ENCODE data around the gene RIMBP2. TPM values are rescaled to one million over a fixed set of nuclear protein-coding genes. Genes with fewer than 3 reads are reported as not detected.

The RIMBP2 gene
- total RNA-seq, 5 donors from 2014 or later (not counting 1 experiment from before 2014, with no cell fraction given) = 0.10 to 0.38 TPM; not detected in 3

- peaks cover 6 to 12% (median 6%) of the 10 kb centered on the region in 3 donors for H3K9me3 Mint-ChIP-seq
- no peaks in the 10 kb centered on the region for H3K36me3 Mint-ChIP-seq
- H3K27ac Mint-ChIP-seq = no peak overlapping the region
- H3K4me1 ChIP-seq (ENCODE audit: control insufficient read depth in 1 of 2, extremely low read depth in 1 of 2, insufficient read depth in 2 of 2, low read length in 2 of 2) = no peaks in the 10 kb centered on the region
- CTCF ChIA-PET = no interaction called here
- POLR2A ChIA-PET = no interaction called here
- H3K4me3 ChIP-seq (ENCODE audit: control insufficient read depth in 1 of 2, extremely low read depth in 1 of 2, low read length in 1 of 2) = no peak overlapping the region
- H3K4me1 Mint-ChIP-seq = no peaks in the 10 kb centered on the region
- H3K27me3 ChIP-seq (replicated peaks in 1 of 2; ENCODE audit: control insufficient read depth in 2 of 2, extremely low read depth in 1 of 2, insufficient read depth in 2 of 2, low read length in 1 of 2) = peaks cover 0 to 11% of the 10 kb centered on the region in 2 experiments
- H3K36me3 ChIP-seq (ENCODE audit: control insufficient read depth in 2 of 2, extremely low read depth in 1 of 2, insufficient read depth in 1 of 2, low read length in 1 of 2) = no peaks in the 10 kb centered on the region
- 88% methylated on average over 2 of the region's 7 CpGs for WGBS (ENCODE audit: insufficient coverage)
- no peaks in the 10 kb centered on the region for H3K9me3 ChIP-seq
- peaks cover 5 to 8% of the 10 kb centered on the region in 2 donors for H3K27me3 Mint-ChIP-seq
- H3K27ac ChIP-seq (ENCODE audit: low read length) = no peak overlapping the region
- DNase-seq (no peak), ATAC-seq (replicated peaks in 1 of 4) (no peak)
- H3K4me3 Mint-ChIP-seq = no peak overlapping the region
Measured at GRCh38 chr12:130559806-130560205, 156.3 kb downstream of the RIMBP2 start.

GRCh38 chr12:130557886-130558765 lies 158.0 kb downstream of the RIMBP2 start:
- no peaks in the 10 kb centered on the region for H3K4me1 Mint-ChIP-seq
- H3K4me3 ChIP-seq (ENCODE audit: control insufficient read depth in 1 of 2, extremely low read depth in 1 of 2, low read length in 1 of 2) = no peak overlapping the region
- H3K36me3 Mint-ChIP-seq = no peaks in the 10 kb centered on the region
- H3K27ac Mint-ChIP-seq = no peak overlapping the region
- ATAC-seq (replicated peaks in 1 of 4) (no peak), DNase-seq (no peak)
- H3K36me3 ChIP-seq (ENCODE audit: control insufficient read depth in 2 of 2, extremely low read depth in 1 of 2, insufficient read depth in 1 of 2, low read length in 1 of 2) = no peaks in the 10 kb centered on the region
- H3K4me1 ChIP-seq (ENCODE audit: control insufficient read depth in 1 of 2, extremely low read depth in 1 of 2, insufficient read depth in 2 of 2, low read length in 2 of 2) = no peaks in the 10 kb centered on the region
- H3K9me3 ChIP-seq = no peaks in the 10 kb centered on the region
- CTCF ChIA-PET = no interaction called here
- peaks cover 0 to 7% (median 2%) of the 10 kb centered on the region in 3 donors for H3K9me3 Mint-ChIP-seq
- no peak overlapping the region for H3K27ac ChIP-seq (ENCODE audit: low read length)
- H3K4me3 Mint-ChIP-seq = no peak overlapping the region
- POLR2A ChIA-PET = no interaction called here
- WGBS (ENCODE audit: insufficient coverage) = 66% methylated on average over 11 of the region's 16 CpGs
- peaks cover 0 to 15% of the 10 kb centered on the region in 2 experiments for H3K27me3 ChIP-seq (replicated peaks in 1 of 2; ENCODE audit: control insufficient read depth in 2 of 2, extremely low read depth in 1 of 2, insufficient read depth in 2 of 2, low read length in 1 of 2)
- H3K27me3 Mint-ChIP-seq = peaks cover 3 to 8% of the 10 kb centered on the region in 2 donors

GRCh38 chr12:130557201-130557600 lies 158.9 kb downstream of the RIMBP2 start:
- ATAC-seq (replicated peaks in 1 of 4) = no peak
- Mint-ChIP-seq H3K4me3 (no peak overlapping the region), H3K27ac (no peak overlapping the region), H3K9me3 (peaks cover 2 to 7% (median 3%) of the 10 kb centered on the region in 3 donors), H3K27me3 (peaks cover 3 to 8% of the 10 kb centered on the region in 2 donors), H3K4me1 (no peaks in the 10 kb centered on the region), H3K36me3 (no peaks in the 10 kb centered on the region)
- Histone ChIP-seq H3K4me3 (ENCODE audit: control insufficient read depth in 1 of 2, extremely low read depth in 1 of 2, low read length in 1 of 2) (no peak overlapping the region), H3K9me3 (no peaks in the 10 kb centered on the region), H3K27ac (ENCODE audit: low read length) (no peak overlapping the region), H3K36me3 (ENCODE audit: control insufficient read depth in 2 of 2, extremely low read depth in 1 of 2, insufficient read depth in 1 of 2, low read length in 1 of 2) (no peaks in the 10 kb centered on the region), H3K27me3 (replicated peaks in 1 of 2; ENCODE audit: control insufficient read depth in 2 of 2, extremely low read depth in 1 of 2, insufficient read depth in 2 of 2, low read length in 1 of 2) (peaks cover 0 to 15% of the 10 kb centered on the region in 2 experiments), H3K4me1 (ENCODE audit: control insufficient read depth in 1 of 2, extremely low read depth in 1 of 2, insufficient read depth in 2 of 2, low read length in 2 of 2) (no peaks in the 10 kb centered on the region)
- CTCF ChIA-PET = no interaction called here
- WGBS (ENCODE audit: insufficient coverage) = 64% methylated on average over 8 of the region's 9 CpGs
- POLR2A ChIA-PET = no interaction called here
- DNase-seq = no peak

- POLR2A ChIA-PET = no interaction called here
- H3K9me3 ChIP-seq = no peaks in the 10 kb centered on the region
- peaks cover 0 to 15% of the 10 kb centered on the region in 2 experiments for H3K27me3 ChIP-seq (replicated peaks in 1 of 2; ENCODE audit: control insufficient read depth in 2 of 2, extremely low read depth in 1 of 2, insufficient read depth in 2 of 2, low read length in 1 of 2)
- no peak overlapping the region for H3K4me3 Mint-ChIP-seq
- H3K9me3 Mint-ChIP-seq = peaks cover 2 to 8% (median 7%) of the 10 kb centered on the region in 3 donors
- H3K4me1 ChIP-seq (ENCODE audit: control insufficient read depth in 1 of 2, extremely low read depth in 1 of 2, insufficient read depth in 2 of 2, low read length in 2 of 2) = no peaks in the 10 kb centered on the region
- no peaks in the 10 kb centered on the region for H3K36me3 Mint-ChIP-seq
- H3K27me3 Mint-ChIP-seq = peaks cover 3 to 8% of the 10 kb centered on the region in 2 donors
- H3K4me1 Mint-ChIP-seq = no peaks in the 10 kb centered on the region
- WGBS (ENCODE audit: insufficient coverage) = 84% methylated on average over 5 of the region's 8 CpGs
- CTCF ChIA-PET = no interaction called here
- no peak overlapping the region for H3K27ac ChIP-seq (ENCODE audit: low read length)
- ATAC-seq (replicated peaks in 1 of 4) (no peak), DNase-seq (no peak)
- H3K36me3 ChIP-seq (ENCODE audit: control insufficient read depth in 2 of 2, extremely low read depth in 1 of 2, insufficient read depth in 1 of 2, low read length in 1 of 2) = no peaks in the 10 kb centered on the region
- no peak overlapping the region for H3K4me3 ChIP-seq (ENCODE audit: control insufficient read depth in 1 of 2, extremely low read depth in 1 of 2, low read length in 1 of 2)
- H3K27ac Mint-ChIP-seq = no peak overlapping the region
Measured at GRCh38 chr12:130556486-130557055, 159.5 kb downstream of the RIMBP2 start.

GRCh38 chr12:130555628-130556485 lies 160.2 kb downstream of the RIMBP2 start:
- no peak for ATAC-seq (replicated peaks in 1 of 4)
- ChIA-PET CTCF (no interaction called here), POLR2A (no interaction called here)
- Histone ChIP-seq H3K27me3 (replicated peaks in 1 of 2; ENCODE audit: control insufficient read depth in 2 of 2, extremely low read depth in 1 of 2, insufficient read depth in 2 of 2, low read length in 1 of 2) (peaks cover 0 to 15% of the 10 kb centered on the region in 2 experiments), H3K36me3 (ENCODE audit: control insufficient read depth in 2 of 2, extremely low read depth in 1 of 2, insufficient read depth in 1 of 2, low read length in 1 of 2) (no peaks in the 10 kb centered on the region), H3K9me3 (no peaks in the 10 kb centered on the region), H3K4me3 (ENCODE audit: control insufficient read depth in 1 of 2, extremely low read depth in 1 of 2, low read length in 1 of 2) (no peak overlapping the region), H3K4me1 (ENCODE audit: control insufficient read depth in 1 of 2, extremely low read depth in 1 of 2, insufficient read depth in 2 of 2, low read length in 2 of 2) (no peaks in the 10 kb centered on the region), H3K27ac (ENCODE audit: low read length) (no peak overlapping the region)
- 62% methylated on average over 17 of the region's 20 CpGs for WGBS (ENCODE audit: insufficient coverage)
- Mint-ChIP-seq H3K4me1 (no peaks in the 10 kb centered on the region), H3K36me3 (no peaks in the 10 kb centered on the region), H3K27ac (no peak overlapping the region), H3K27me3 (peaks cover 3 to 6% of the 10 kb centered on the region in 2 donors), H3K4me3 (no peak overlapping the region), H3K9me3 (peaks cover 3 to 10% (median 7%) of the 10 kb centered on the region in 3 donors)
- DNase-seq = no peak

- H3K4me1 ChIP-seq (ENCODE audit: control insufficient read depth in 1 of 2, extremely low read depth in 1 of 2, insufficient read depth in 2 of 2, low read length in 2 of 2) = no peaks in the 10 kb centered on the region
- WGBS (ENCODE audit: insufficient coverage) = 92% methylated on average over 2 of the region's 5 CpGs
- Mint-ChIP-seq H3K4me1 (no peaks in the 10 kb centered on the region), H3K4me3 (no peak overlapping the region), H3K36me3 (no peaks in the 10 kb centered on the region), H3K27ac (no peak overlapping the region), H3K9me3 (peaks cover 4 to 14% (median 6%) of the 10 kb centered on the region in 3 donors), H3K27me3 (peaks cover 0 to 3% of the 10 kb centered on the region in 2 donors)
- ChIA-PET CTCF (no interaction called here), POLR2A (no interaction called here)
- H3K27me3 ChIP-seq (replicated peaks in 1 of 2; ENCODE audit: control insufficient read depth in 2 of 2, extremely low read depth in 1 of 2, insufficient read depth in 2 of 2, low read length in 1 of 2) = peaks cover 0 to 15% of the 10 kb centered on the region in 2 experiments
- H3K4me3 ChIP-seq (ENCODE audit: control insufficient read depth in 1 of 2, extremely low read depth in 1 of 2, low read length in 1 of 2) = no peak overlapping the region
- no peak overlapping the region for H3K27ac ChIP-seq (ENCODE audit: low read length)
- H3K36me3 ChIP-seq (ENCODE audit: control insufficient read depth in 2 of 2, extremely low read depth in 1 of 2, insufficient read depth in 1 of 2, low read length in 1 of 2) = no peaks in the 10 kb centered on the region
- ATAC-seq (replicated peaks in 1 of 4) = no peak
- no peak for DNase-seq
- no peaks in the 10 kb centered on the region for H3K9me3 ChIP-seq
Measured at GRCh38 chr12:130555221-130555620, 160.9 kb downstream of the RIMBP2 start.

All from T-cell (primary cell).